Neuronal stem cell (in vitro differentiated cells): ENCODE measurements around the gene KSR2.

Experiments used
- DNase-seq: peaks from one replicate; pipeline ENCODE4 v3.0.0-alpha.2; 2013; ENCODE audit warnings: low spot score
- H2AFZ ChIP-seq: one replicate; pipeline ENCODE4 v1.6.1; 2013; ENCODE audit warnings: mild to moderate bottlenecking, low read length, inconsistent platforms
- H2AK5ac ChIP-seq: 2 replicates; pipeline ENCODE4 v1.6.1; 2013; ENCODE audit warnings: low read depth, mild to moderate bottlenecking, inconsistent platforms, low read length, moderate library complexity, mixed read lengths
- H2BK120ac ChIP-seq: 2 replicates; pipeline ENCODE4 v1.6.1; 2013; ENCODE audit warnings: low read depth, mild to moderate bottlenecking, inconsistent platforms, low read length, moderate library complexity, mixed read lengths
- H2BK12ac ChIP-seq: one replicate; pipeline ENCODE4 v1.6.1; 2013; ENCODE audit warnings: low read length, inconsistent platforms
- H2BK15ac ChIP-seq: 2 replicates; pipeline ENCODE4 v1.6.1; 2013; ENCODE audit warnings: mild to moderate bottlenecking, low read length, inconsistent platforms, mixed read lengths
- H2BK5ac ChIP-seq: one replicate; pipeline ENCODE4 v1.6.1; 2013; ENCODE audit warnings: inconsistent platforms, mild to moderate bottlenecking, low read length, moderate library complexity
- H3K14ac ChIP-seq: one replicate; pipeline ENCODE4 v1.6.1; 2013; ENCODE audit warnings: low read length, inconsistent platforms
- H3K18ac ChIP-seq: 2 replicates; pipeline ENCODE4 v1.6.1; 2013; ENCODE audit warnings: low read length, inconsistent platforms
- H3K23ac ChIP-seq: 2 replicates; pipeline ENCODE4 v1.6.1; 2013; ENCODE audit warnings: low read depth, mild to moderate bottlenecking, mixed read lengths, low read length, inconsistent platforms; ENCODE audit not compliant: poor library complexity
- H3K27ac ChIP-seq: replicated peaks from 3 replicates; pipeline ENCODE4 v1.5.1; 2013; ENCODE audit warnings: low read length, inconsistent platforms
- H3K27me3 ChIP-seq, 3 experiments: 2 replicates each; pipeline ENCODE4 v1.6.1; 2013; ENCODE audit warnings: low read length in 3 of 3, mild to moderate bottlenecking in 2 of 3, inconsistent platforms in 1 of 3, low read depth in 1 of 3, mixed read lengths in 1 of 3, moderate library complexity in 1 of 3; ENCODE audit not compliant: control insufficient read depth in 3 of 3, insufficient read depth in 3 of 3
- H3K36me3 ChIP-seq, 2 donors: replicated peaks in 1 of 2; 2 replicates each; pipeline ENCODE4 v1.6.1; 2013; ENCODE audit warnings: low read length in 2 of 2; ENCODE audit not compliant: control insufficient read depth in 2 of 2, insufficient read depth in 2 of 2
- H3K4ac ChIP-seq: 2 replicates; pipeline ENCODE4 v1.6.1; 2013; ENCODE audit warnings: inconsistent platforms, mild to moderate bottlenecking, low read length, moderate library complexity
- H3K4me1 ChIP-seq, 2 donors: 1 replicate in 1 of 2; 2 replicates in 1 of 2; pipeline ENCODE4 v1.6.1; 2013; ENCODE audit warnings: low read length in 2 of 2, low read depth in 1 of 2; ENCODE audit not compliant: control insufficient read depth in 2 of 2, insufficient read depth in 1 of 2
- H3K4me2 ChIP-seq: one replicate; pipeline ENCODE4 v1.6.1; 2013; ENCODE audit warnings: mild to moderate bottlenecking, low read length, inconsistent platforms; ENCODE audit not compliant: insufficient read depth, poor library complexity, severe bottlenecking
- H3K4me3 ChIP-seq, 2 donors: 2 replicates each; pipeline ENCODE4 v1.5.1; 2013; ENCODE audit warnings: low read length in 2 of 2, mild to moderate bottlenecking in 2 of 2, inconsistent platforms in 1 of 2, moderate library complexity in 1 of 2
- H3K79me1 ChIP-seq: one replicate; pipeline ENCODE4 v1.6.1; 2013; ENCODE audit warnings: low read depth, mild to moderate bottlenecking, inconsistent platforms, low read length, moderate library complexity
- H3K9ac ChIP-seq: one replicate; pipeline ENCODE4 v1.6.1; 2013; ENCODE audit warnings: mild to moderate bottlenecking, low read depth, low read length, inconsistent platforms; ENCODE audit not compliant: poor library complexity
- H3K9me3 ChIP-seq, 2 donors: replicated peaks in 1 of 2; 2 replicates each; pipeline versions ENCODE3 to v1.6.1; 2013; ENCODE audit warnings: low read length in 2 of 2, mild to moderate bottlenecking in 2 of 2, inconsistent platforms in 1 of 2, low read depth in 1 of 2, mixed read lengths in 1 of 2, moderate library complexity in 1 of 2; ENCODE audit not compliant: control insufficient read depth in 2 of 2, insufficient read depth in 1 of 2
- H4K8ac ChIP-seq: one replicate; pipeline ENCODE4 v1.6.1; 2013; ENCODE audit warnings: low read depth, mild to moderate bottlenecking, inconsistent platforms, low read length, moderate library complexity
- H4K91ac ChIP-seq: one replicate; pipeline ENCODE4 v1.6.1; 2013; ENCODE audit warnings: low read length, low read depth, mild to moderate bottlenecking, inconsistent platforms; ENCODE audit not compliant: poor library complexity
- WGBS, 2 donors: extraction: QIAGEN DNeasy Blood & Tissue Kit; methylation state at CpG; one replicate each; pipeline ENCODE4 v1.1.7; 2013; ENCODE audit warnings: missing lambda C conversion rate in 2 of 2, mixed read lengths in 1 of 2; ENCODE audit not compliant: insufficient read length in 2 of 2, insufficient replicate concordance in 1 of 2; ENCODE audit errors: extremely low coverage in 2 of 2; 5-methylcytosine and 5-hydroxymethylcytosine counted together

Gene KSR2

DNA sequence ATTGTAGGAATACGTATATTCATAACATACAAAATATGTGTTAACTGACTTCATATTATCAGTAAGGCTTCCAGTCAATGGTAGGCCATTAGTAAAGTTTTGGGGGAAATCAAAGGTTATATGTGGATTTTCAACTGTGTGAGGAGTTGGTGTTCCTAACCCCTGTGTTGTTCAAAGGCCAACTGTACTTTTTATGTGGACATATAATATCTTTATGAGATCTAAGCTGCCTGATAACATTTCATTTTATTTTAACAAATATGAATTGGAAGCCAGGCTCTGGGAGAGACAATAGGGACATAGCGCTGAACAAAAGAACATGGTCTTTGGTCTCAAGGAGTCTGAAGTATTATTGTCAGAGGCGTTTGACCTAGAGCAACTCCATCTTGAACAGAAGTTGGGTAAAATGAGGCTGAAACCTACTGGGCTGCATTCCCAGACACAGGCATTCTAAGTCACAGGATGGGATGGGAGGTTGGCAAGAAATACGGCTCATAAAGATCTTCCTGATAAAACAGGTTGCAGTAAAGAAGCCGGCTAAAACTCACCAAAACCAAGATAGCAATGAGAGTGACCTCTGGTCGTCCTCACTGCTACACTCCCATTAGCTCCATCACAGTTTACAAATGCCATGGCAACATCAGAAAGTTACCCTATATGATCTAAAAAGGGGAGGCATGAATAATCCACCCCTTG lies 147.2 kb downstream of the KSR2 start:
- no CpG with 5 or more reads among the region's 6 CpGs for WGBS, 2 donors

DNA sequence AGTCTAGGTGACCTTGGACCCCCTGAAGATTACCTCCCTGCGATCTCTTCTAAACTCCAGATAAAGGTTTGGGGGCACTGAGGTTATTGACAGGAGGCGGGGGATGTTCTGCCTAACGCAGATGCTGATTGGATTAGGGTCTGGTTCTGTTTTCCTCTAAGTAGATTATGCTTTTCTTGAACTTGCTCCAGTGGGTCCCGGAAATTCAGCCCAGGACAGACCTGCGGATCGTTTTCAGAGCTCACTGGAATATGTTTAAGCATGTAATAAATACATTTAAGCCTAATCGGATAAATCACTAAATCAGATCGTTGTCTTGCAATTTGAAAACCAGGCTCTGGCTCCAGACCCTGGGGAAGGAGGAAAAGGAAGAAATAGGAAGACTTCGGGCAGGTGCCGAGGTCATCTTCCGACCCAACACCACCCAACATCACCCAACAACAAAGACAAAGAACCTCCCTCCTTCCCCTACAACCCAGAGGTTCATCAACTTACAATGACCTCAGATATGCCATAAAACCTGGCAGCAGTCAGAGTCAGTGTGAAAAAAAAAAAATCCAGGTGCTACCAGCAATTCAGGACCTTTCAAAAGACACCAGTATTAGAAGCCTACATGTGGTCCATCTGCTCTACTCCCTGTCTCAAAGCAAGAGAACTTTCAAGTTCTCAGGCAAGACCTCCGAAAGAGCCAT lies 148.4 kb downstream of the KSR2 start:
- H2BK12ac ChIP-seq: no peak overlapping the region
- H3K9ac ChIP-seq: no peak overlapping the region
- H3K9me3 ChIP-seq: no peaks in the 10 kb centered on the region
- no peaks in the 10 kb centered on the region for H3K27me3 ChIP-seq
- H3K4me1 ChIP-seq: peaks cover 0 to 10% of the 10 kb centered on the region in 2 donors
- no peak overlapping the region for H3K27ac ChIP-seq
- H3K36me3 ChIP-seq: no peaks in the 10 kb centered on the region
- H3K4me2 ChIP-seq: no peak overlapping the region
- no peak overlapping the region for H2BK120ac ChIP-seq
- H2AFZ ChIP-seq: no peak overlapping the region
- no peak overlapping the region for H3K4ac ChIP-seq
- H4K91ac ChIP-seq: no peak overlapping the region
- H3K14ac ChIP-seq: no peak overlapping the region
- no peak overlapping the region for H2BK15ac ChIP-seq
- no peak overlapping the region for H3K18ac ChIP-seq
- H2BK5ac ChIP-seq: no peak overlapping the region
- DNase-seq: no peak
- H3K23ac ChIP-seq: no peak overlapping the region
- no CpG with 5 or more reads among the region's 12 CpGs for WGBS, 2 donors
- no peaks in the 10 kb centered on the region for H3K79me1 ChIP-seq
- no peak overlapping the region for H2AK5ac ChIP-seq
- H4K8ac ChIP-seq: no peak overlapping the region
- H3K4me3 ChIP-seq: no peak overlapping the region

More for the DNA sequence above, 147.2 kb downstream of the KSR2 start:
- H3K4me2 ChIP-seq: no peak overlapping the region
- no peak overlapping the region for H3K4ac ChIP-seq
- H2AK5ac ChIP-seq: no peak overlapping the region
- no peak for DNase-seq
- H2BK120ac ChIP-seq: no peak overlapping the region
- no peaks in the 10 kb centered on the region for H3K79me1 ChIP-seq
- no peak overlapping the region for H4K91ac ChIP-seq
- no peak overlapping the region for H2BK15ac ChIP-seq
- H3K14ac ChIP-seq: no peak overlapping the region
- H3K27me3 ChIP-seq: no peaks in the 10 kb centered on the region
- no peak overlapping the region for H2BK5ac ChIP-seq
- no peak overlapping the region for H3K9ac ChIP-seq
- no peak overlapping the region for H4K8ac ChIP-seq
- no peaks in the 10 kb centered on the region for H3K36me3 ChIP-seq
- no peak overlapping the region for H3K4me3 ChIP-seq
- H2BK12ac ChIP-seq: no peak overlapping the region
- H3K18ac ChIP-seq: no peak overlapping the region
- H3K9me3 ChIP-seq: no peaks in the 10 kb centered on the region
- no peak overlapping the region for H3K23ac ChIP-seq
- no peak overlapping the region for H3K27ac ChIP-seq
- no peak overlapping the region for H2AFZ ChIP-seq
- H3K4me1 ChIP-seq: peaks cover 0 to 10% of the 10 kb centered on the region in 2 donors

DNA sequence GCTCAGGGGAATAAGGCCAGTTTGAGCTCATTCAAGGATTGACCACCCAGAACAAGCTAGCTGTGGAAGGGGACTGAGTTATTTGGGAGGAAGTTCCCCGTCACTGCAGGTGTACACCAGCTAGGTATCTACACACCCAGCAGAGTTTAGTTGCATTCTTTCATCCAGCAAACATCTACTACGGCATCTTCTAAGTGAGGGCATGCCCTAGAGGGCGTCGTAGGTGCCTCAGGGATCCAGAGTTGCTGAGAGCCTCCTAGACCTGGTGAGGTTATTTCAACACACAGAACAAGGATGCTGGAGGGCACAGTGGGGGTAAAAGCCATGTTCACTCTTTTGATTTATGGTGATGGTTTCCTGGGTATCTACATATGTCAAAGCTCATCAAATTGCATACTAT lies 149.6 kb downstream of the KSR2 start:
- Histone ChIP-seq H3K9ac (no peak overlapping the region), H2AK5ac (no peak overlapping the region), H2BK120ac (no peak overlapping the region)

DNA sequence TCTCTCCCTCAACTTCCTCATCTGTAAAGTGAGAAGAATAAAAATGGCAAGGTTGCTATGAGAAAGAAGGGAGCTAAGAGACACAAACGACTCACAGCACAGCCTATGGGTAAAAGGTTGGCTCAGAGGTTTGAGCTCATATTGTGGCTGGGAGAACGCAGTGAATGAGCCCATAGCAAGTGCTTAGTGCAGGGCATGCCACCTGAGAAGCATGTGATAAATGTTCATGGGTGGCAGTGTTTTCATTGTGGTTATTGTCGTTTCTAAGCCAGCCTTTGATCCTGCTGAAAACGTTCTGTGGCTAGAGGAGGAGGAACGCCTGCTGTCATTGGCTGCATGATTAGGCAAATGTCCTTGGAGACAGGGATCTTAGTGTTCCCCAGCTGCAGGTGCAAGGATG lies 150.4 kb downstream of the KSR2 start:
- Histone ChIP-seq H3K4me1 (peaks cover 0 to 10% of the 10 kb centered on the region in 2 donors), H2BK12ac (no peak overlapping the region), H3K79me1 (no peaks in the 10 kb centered on the region), H3K4ac (no peak overlapping the region), H3K9me3 (no peaks in the 10 kb centered on the region), H3K9ac (no peak overlapping the region), H2AFZ (no peak overlapping the region), H2BK5ac (no peak overlapping the region), H4K8ac (no peak overlapping the region), H3K4me2 (no peak overlapping the region), H2BK15ac (no peak overlapping the region), H3K36me3 (no peaks in the 10 kb centered on the region), H2AK5ac (no peak overlapping the region), H3K14ac (no peak overlapping the region), H2BK120ac (peak overlapping the region; percentile 45), H3K23ac (no peak overlapping the region), H3K4me3 (no peak overlapping the region), H3K18ac (no peak overlapping the region), H3K27ac (no peak overlapping the region), H3K27me3 (no peaks in the 10 kb centered on the region), H4K91ac (no peak overlapping the region)
- no CpG with 5 or more reads among the region's 5 CpGs for WGBS, 2 donors
- peak; percentile 11 for DNase-seq

More for the DNA sequence above, 149.6 kb downstream of the KSR2 start:
- no peak for DNase-seq
- H3K9me3 ChIP-seq: no peaks in the 10 kb centered on the region
- H4K8ac ChIP-seq: no peak overlapping the region
- no peak overlapping the region for H2AFZ ChIP-seq
- no CpG with 5 or more reads among the region's 4 CpGs for WGBS, 2 donors
- H3K27ac ChIP-seq: no peak overlapping the region
- no peaks in the 10 kb centered on the region for H3K36me3 ChIP-seq
- no peak overlapping the region for H3K18ac ChIP-seq
- no peak overlapping the region for H4K91ac ChIP-seq
- H3K14ac ChIP-seq: no peak overlapping the region
- H3K23ac ChIP-seq: no peak overlapping the region
- no peak overlapping the region for H3K4me3 ChIP-seq
- no peak overlapping the region for H2BK5ac ChIP-seq
- no peak overlapping the region for H3K4ac ChIP-seq
- no peak overlapping the region for H2BK15ac ChIP-seq
- no peak overlapping the region for H2BK12ac ChIP-seq
- H3K4me2 ChIP-seq: no peak overlapping the region
- H3K27me3 ChIP-seq: no peaks in the 10 kb centered on the region
- no peaks in the 10 kb centered on the region for H3K79me1 ChIP-seq
- peaks cover 0 to 10% of the 10 kb centered on the region in 2 donors for H3K4me1 ChIP-seq
